Measurements from ENCODE around the gene DHRS3. TPM values are rescaled to one million over a fixed set of nuclear protein-coding genes. Genes with fewer than 3 reads are reported as not detected.

The DHRS3 gene
- total RNA-seq, 4 donors from 2014 or later, result 180 to 449 (median 358) TPM

DNA sequence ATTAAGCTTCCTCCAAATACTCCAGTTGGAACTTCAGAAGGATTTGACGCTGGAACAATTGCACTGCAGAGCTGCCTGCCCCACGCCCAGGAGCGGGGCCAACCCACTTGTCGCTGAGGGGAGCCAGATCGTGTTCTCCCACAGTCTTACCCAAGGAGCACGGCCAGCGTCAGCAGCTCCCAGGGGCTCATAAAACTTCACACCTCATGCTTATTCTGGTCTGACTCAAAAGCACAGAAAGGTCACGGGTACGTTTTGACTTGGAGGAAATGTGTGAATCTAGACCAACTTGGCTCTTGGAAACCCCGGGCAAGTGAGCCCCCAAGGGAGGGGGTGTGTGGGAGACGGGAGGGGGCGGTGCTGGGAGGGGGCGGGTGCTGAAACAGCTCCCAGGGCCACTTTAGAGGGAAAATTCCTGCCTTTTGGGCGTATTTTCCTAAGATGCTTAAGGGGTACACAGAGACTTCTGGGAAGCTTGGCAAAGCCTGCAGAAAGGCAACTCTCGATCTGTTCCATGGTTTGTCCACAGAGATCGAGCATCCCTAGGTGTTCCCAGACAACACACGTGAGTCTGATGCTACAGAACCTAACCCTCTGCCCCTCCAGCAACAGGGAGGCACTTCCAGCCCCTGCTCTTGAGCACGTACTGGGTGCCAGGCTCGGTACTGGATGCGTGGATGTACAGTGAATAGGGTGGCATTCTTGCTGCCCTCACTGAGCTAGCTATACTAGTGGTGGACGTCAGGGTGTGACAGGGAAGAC is 98.9 kb downstream of the DHRS3 start:
- H3K4me1 ChIP-seq, result peaks cover 0 to 26% (median 9%) of the 10 kb centered on the region in 4 donors
- H3K27me3 ChIP-seq, result no peaks in the 10 kb centered on the region
- H3K36me3 ChIP-seq, result no peaks in the 10 kb centered on the region
- H3K27ac ChIP-seq, result peak overlapping the region; percentile 39 to 80 (median 55)
- TF ChIP-seq, protein P1, sequence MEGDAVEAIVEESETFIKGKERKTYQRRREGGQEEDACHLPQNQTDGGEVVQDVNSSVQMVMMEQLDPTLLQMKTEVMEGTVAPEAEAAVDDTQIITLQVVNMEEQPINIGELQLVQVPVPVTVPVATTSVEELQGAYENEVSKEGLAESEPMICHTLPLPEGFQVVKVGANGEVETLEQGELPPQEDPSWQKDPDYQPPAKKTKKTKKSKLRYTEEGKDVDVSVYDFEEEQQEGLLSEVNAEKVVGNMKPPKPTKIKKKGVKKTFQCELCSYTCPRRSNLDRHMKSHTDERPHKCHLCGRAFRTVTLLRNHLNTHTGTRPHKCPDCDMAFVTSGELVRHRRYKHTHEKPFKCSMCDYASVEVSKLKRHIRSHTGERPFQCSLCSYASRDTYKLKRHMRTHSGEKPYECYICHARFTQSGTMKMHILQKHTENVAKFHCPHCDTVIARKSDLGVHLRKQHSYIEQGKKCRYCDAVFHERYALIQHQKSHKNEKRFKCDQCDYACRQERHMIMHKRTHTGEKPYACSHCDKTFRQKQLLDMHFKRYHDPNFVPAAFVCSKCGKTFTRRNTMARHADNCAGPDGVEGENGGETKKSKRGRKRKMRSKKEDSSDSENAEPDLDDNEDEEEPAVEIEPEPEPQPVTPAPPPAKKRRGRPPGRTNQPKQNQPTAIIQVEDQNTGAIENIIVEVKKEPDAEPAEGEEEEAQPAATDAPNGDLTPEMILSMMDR (IDR thresholded peaks at IDR 0.05), result no peak
- TF ChIP-seq EP300 (IDR thresholded peaks at IDR 0.05) (peak; percentile 40 to 86), POLR2A (IDR thresholded peaks at IDR 0.05) (no peak)
- 16 to 25% methylated on average over 16 to 20 of the region's 21 CpGs for WGBS, 2 donors
- no peaks in the 10 kb centered on the region for H3K9me3 ChIP-seq
- peak; percentile 63 to 71 for DNase-seq (ENCODE audit: low spot score in 2 of 2)
- peak overlapping the region in 2 of 4 donors; percentile 11 to 29 for H3K4me3 ChIP-seq

Small RNA genes lying within 50 kb of the gene (small RNA-seq; reads per million reads assigned to genes)
- gene MIR6730, result 0.38 reads per million
- not detected for gene RNU6ATAC18P

Other genes starting within 250 kb of the DHRS3 start
- gene AADACL4, start 25.9 kb upstream of the DHRS3 start, total RNA-seq, result not detected
- not detected for gene AADACL3, start 97.9 kb upstream of the DHRS3 start, total RNA-seq
- not detected for gene CFAP107, start 128.0 kb upstream of the DHRS3 start, total RNA-seq
- not detected for gene PRAMEF12, start 155.5 kb upstream of the DHRS3 start, total RNA-seq
- gene PRAMEF1, start 173.2 kb upstream of the DHRS3 start, total RNA-seq, result not detected
- not detected for gene PRAMEF11, start 213.2 kb upstream of the DHRS3 start, total RNA-seq
- gene HNRNPCL1, start 230.5 kb upstream of the DHRS3 start, total RNA-seq, result not detected
- not detected for gene PRAMEF2, start 238.9 kb upstream of the DHRS3 start, total RNA-seq